Measurements from ENCODE around the gene SSH2.
"Not testable (repeated sequence)": the region's sequence is repeated elsewhere in the genome, so short reads cannot be mapped to it uniquely, and the experiment has no call there.

The SSH2 gene

DNA sequence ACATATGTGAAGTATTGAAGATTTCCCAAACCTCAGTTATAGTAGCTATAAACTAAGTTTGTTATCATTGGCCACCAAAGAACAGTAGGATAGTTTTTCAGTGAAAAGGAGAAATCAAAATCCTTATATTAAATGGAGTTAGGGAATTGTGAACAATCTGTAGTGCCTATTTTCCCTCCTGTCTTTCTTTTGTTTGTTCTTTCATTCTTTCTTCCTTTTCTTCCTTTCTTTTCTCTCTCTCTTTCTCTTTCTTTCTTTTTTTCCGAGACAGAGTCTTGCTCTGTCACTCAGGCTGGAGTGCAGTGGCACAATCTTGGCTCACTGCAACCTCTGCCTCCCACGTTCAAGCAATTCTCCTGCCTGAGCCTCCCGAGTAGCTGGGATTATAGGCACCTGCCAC lies 48.8 kb downstream of the SSH2 start:
- H3K27me3 ChIP-seq, result no peaks in the 10 kb centered on the region
- intact Hi-C loops (cut with DNase I; ENCODE audit: low total_unique reads), result no loop called here
- no peaks in the 10 kb centered on the region for H3K9me3 ChIP-seq
- H3K27ac ChIP-seq, result no peak overlapping the region
- TF ChIP-seq, protein P1, sequence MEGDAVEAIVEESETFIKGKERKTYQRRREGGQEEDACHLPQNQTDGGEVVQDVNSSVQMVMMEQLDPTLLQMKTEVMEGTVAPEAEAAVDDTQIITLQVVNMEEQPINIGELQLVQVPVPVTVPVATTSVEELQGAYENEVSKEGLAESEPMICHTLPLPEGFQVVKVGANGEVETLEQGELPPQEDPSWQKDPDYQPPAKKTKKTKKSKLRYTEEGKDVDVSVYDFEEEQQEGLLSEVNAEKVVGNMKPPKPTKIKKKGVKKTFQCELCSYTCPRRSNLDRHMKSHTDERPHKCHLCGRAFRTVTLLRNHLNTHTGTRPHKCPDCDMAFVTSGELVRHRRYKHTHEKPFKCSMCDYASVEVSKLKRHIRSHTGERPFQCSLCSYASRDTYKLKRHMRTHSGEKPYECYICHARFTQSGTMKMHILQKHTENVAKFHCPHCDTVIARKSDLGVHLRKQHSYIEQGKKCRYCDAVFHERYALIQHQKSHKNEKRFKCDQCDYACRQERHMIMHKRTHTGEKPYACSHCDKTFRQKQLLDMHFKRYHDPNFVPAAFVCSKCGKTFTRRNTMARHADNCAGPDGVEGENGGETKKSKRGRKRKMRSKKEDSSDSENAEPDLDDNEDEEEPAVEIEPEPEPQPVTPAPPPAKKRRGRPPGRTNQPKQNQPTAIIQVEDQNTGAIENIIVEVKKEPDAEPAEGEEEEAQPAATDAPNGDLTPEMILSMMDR (IDR thresholded peaks at IDR 0.05), result no peak
- DNase-seq, result no peak
- no peak overlapping the region for H3K4me3 ChIP-seq
- no peaks in the 10 kb centered on the region for H3K4me1 ChIP-seq
- no peaks in the 10 kb centered on the region for H3K36me3 ChIP-seq

DNA sequence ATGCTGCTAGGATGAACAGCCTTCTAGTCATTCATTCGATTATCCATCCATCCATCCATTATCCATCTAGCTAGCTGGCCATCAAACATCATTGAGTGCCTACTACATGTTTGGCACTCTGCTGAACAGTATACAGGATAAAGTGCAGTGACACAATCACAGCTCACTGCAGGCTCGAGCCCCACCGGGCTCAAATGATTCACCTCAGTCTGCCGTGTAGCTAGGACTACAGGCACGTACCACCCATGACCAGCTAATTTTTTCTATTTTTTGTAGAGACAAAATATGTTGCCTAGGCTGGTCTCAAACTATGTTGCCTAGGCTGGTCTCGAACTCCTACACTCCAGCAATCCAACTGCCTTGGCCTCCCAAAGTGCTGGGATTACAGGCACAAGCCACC lies 50.0 kb downstream of the SSH2 start:
- H3K27ac ChIP-seq, result no peak overlapping the region
- H3K9me3 ChIP-seq, result no peaks in the 10 kb centered on the region
- no peaks in the 10 kb centered on the region for H3K4me1 ChIP-seq
- intact Hi-C loops (cut with DNase I; ENCODE audit: low total_unique reads), result no loop called here
- no peak overlapping the region for H3K4me3 ChIP-seq
- DNase-seq, result no peak
- no peaks in the 10 kb centered on the region for H3K36me3 ChIP-seq
- TF ChIP-seq, protein P1 (IDR thresholded peaks at IDR 0.05), result no peak
- no peaks in the 10 kb centered on the region for H3K27me3 ChIP-seq

DNA sequence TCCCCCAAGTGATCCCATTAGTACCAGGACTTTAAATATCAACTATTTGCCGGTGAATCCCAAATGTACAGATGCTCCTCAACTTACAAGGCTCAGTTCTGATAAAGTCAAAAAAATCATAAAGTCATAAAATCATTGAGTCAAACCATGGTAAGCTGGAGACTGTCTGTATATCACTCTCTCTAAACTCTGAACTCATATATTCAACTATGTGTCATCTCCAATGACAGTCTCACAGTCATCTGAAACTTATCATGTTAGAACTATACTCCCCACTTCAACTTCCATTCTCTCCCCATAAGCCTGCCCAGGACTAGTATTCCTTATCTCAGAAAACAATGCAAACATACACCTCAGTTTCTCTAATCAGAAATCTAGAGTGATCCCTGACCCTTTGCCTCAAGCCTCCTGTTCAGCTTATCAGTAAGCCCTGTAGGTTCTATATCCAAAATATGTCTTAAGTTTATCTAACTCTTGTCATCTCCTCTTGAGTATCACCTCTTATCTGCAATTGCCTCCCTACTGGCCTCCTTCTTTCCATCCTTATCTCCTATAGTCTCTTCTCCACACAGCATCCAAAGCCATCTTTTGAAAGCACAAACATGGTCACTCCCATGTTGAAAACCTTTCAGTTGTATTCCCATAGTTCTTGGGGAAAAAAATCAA lies 55.0 kb downstream of the SSH2 start:
- Histone ChIP-seq H3K9me3 (no peaks in the 10 kb centered on the region), H3K27me3 (no peaks in the 10 kb centered on the region), H3K4me3 (no peak overlapping the region), H3K36me3 (no peaks in the 10 kb centered on the region), H3K27ac (no peak overlapping the region), H3K4me1 (peaks cover 0 to 9% (median 0%) of the 10 kb centered on the region in 4 donors)
- intact Hi-C loops (cut with DNase I; ENCODE audit: low total_unique reads), result no loop called here
- DNase-seq, result no peak
- TF ChIP-seq, protein P1 (IDR thresholded peaks at IDR 0.05), result no peak

DNA sequence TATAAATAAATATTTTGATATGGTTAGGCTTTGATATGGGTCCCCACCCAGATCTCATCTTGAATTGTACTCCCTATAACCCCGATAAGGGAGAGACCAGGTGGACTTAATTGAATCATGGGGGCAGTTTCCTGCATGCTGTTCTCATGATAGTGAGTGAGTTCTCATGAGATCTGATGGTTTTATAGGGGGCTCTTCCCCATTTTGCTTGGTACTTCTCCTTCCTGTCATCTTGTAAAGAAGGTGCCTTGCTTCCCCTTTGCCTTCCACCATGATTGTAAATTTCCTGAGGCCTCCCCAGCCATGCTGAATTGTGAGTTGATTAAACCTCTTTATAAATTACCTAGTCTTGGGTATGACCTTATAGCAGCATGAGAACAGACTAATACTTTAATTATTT lies 55.7 kb downstream of the SSH2 start:
- H3K36me3 ChIP-seq; H3K27ac ChIP-seq; H3K4me1 ChIP-seq; intact Hi-C loops (cut with DNase I; ENCODE audit: low total_unique reads); H3K9me3 ChIP-seq; H3K27me3 ChIP-seq; DNase-seq; H3K4me3 ChIP-seq: not testable (repeated sequence)

DNA sequence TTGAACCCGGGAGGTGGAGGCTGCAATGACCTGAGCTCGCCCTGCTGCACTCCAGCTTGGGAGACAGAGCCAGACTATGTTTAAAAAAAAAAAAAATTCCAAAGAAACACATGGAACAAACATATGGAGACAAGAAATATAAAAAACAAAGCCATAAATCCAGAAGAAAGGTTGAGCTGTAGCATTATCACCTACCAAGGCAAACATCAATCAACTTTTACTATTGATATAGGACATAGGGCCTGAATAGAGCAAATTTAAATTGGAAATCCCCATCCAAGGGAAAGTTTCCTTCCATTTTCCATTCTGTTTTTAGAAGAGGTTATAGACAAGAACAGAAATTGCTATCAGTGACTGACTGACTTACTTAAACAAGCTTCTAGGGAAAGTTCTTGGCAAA lies 56.6 kb downstream of the SSH2 start:
- no peaks in the 10 kb centered on the region for H3K9me3 ChIP-seq
- no peaks in the 10 kb centered on the region for H3K27me3 ChIP-seq
- DNase-seq, result no peak
- no peaks in the 10 kb centered on the region for H3K36me3 ChIP-seq
- intact Hi-C loops (cut with DNase I; ENCODE audit: low total_unique reads), result no loop called here
- TF ChIP-seq, protein P1 (IDR thresholded peaks at IDR 0.05), result no peak
- H3K27ac ChIP-seq, result no peak overlapping the region
- no peak overlapping the region for H3K4me3 ChIP-seq
- H3K4me1 ChIP-seq, result peaks cover 0 to 9% (median 0%) of the 10 kb centered on the region in 4 donors

DNA sequence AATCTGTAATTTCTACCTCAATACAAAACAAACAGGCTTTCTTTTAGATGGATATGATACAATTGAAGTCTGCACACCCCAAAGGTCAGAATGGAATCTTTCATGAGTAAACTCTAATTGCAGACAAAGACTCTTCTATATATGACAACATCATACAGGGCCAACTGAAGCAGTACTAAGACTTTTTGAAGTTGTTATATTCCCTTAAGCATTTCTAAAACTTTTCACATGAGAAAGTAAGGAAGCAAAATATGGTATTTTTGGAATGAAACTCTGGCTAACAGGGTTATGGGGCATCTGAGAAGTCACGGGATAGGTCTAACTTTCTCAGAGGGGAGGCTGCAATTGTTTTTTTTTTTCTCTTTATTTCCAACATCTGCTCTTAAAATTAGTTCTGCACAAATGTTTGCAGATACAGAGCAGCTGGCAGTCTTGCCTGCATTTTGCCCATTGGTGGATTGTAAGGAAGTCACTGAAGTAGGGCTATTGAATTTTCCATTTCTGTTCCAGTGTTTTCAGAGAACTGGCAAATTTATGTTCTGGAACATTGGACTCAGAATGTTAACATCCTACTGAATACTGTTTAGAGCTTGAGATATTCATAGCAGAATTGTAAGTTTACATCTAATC lies 59.1 kb downstream of the SSH2 start:
- H3K4me1 ChIP-seq, result peaks cover 0 to 9% (median 0%) of the 10 kb centered on the region in 4 donors
- no peaks in the 10 kb centered on the region for H3K36me3 ChIP-seq
- no peak for DNase-seq
- H3K9me3 ChIP-seq, result no peaks in the 10 kb centered on the region
- no peak overlapping the region for H3K27ac ChIP-seq
- TF ChIP-seq, protein P1 (IDR thresholded peaks at IDR 0.05), result no peak
- intact Hi-C loops (cut with DNase I; ENCODE audit: low total_unique reads), result no loop called here
- H3K27me3 ChIP-seq, result no peaks in the 10 kb centered on the region
- H3K4me3 ChIP-seq, result no peak overlapping the region

Data from tibial artery (tissue), 4 donors.